GM12878 (cell line): ENCODE data around the gene IL1RAPL1. TPM values are rescaled to one million over a fixed set of nuclear protein-coding genes. Genes with fewer than 3 reads are reported as not detected.

ENCODE experiments used
- ATAC-seq: fragments of 200-7000 bp; cut with Tn5 transposase; 3 replicates; pipeline ENCODE4 v1.9.1; 2020; ENCODE audit warnings: mild to moderate bottlenecking, moderate library complexity
- BruUV-seq: library from RNA; stranded (reverse); fragments of 400-500 nt; replicated peaks from 2 replicates; lab custom pipeline; 2021; lab: Mats Ljungman, UMichigan
- CTCF ChIA-PET: fragments of 300-600 bp; sonication (Branson Sonifier 250); formaldehyde crosslinking; extraction: SDS; loops from one replicate; lab custom pipeline; 2021; ENCODE audit warnings: inconsistent platforms; lab: Yijun Ruan, JAX
- POLR2A ChIA-PET: fragments of 350-600 bp; formaldehyde crosslinking; extraction: SDS; loops from one replicate; lab custom pipeline; 2021; ENCODE audit warnings: inconsistent platforms; lab: Charles Lee
- RAD21 ChIA-PET: fragments of 300-600 bp; sonication (Branson Sonifier 250); formaldehyde crosslinking; loops from one replicate; lab custom pipeline; 2023; ENCODE audit warnings: antibody characterized with exemption; ENCODE audit not compliant: unreplicated experiment; lab: Charles Lee
- SMC1A ChIA-PET: fragments of 300-600 bp; sonication (Branson Sonifier 250); formaldehyde crosslinking; loops from one replicate; lab custom pipeline; 2023; ENCODE audit not compliant: unreplicated experiment, uncharacterized antibody; lab: Charles Lee
- DNase-seq: peaks from one replicate; pipeline ENCODE4 v3.0.0-alpha.2; 2011; ENCODE audit warnings: low read depth, low spot score
- FAIRE-seq: peaks from 3 replicates; lab custom pipeline; 2011; peaks lifted over from hg19 to GRCh38; lab: Jason Lieb, UNC
- H2AFZ ChIP-seq: 2 replicates; pipeline ENCODE4 v1.6.0; 2011; ENCODE audit warnings: low read depth, low read length, control low read depth; ENCODE audit not compliant: control insufficient read depth
- H3K27ac ChIP-seq: 2 replicates; pipeline ENCODE4 v1.5.1; 2011; ENCODE audit warnings: control low read depth; ENCODE audit not compliant: control insufficient read depth, insufficient read depth
- H3K27me3 ChIP-seq, 2 experiments: replicated peaks in 1 of 2; 2 replicates each; pipeline versions ENCODE4 v1.6.0 to v1.6.1; 2011; ENCODE audit warnings: low read length in 1 of 2; ENCODE audit not compliant: control insufficient read depth in 2 of 2, insufficient read depth in 2 of 2
- H3K36me3 ChIP-seq, 2 experiments: 2 replicates each; pipeline ENCODE4 v1.5.1; 2011; ENCODE audit warnings: low read length in 1 of 2; ENCODE audit not compliant: control insufficient read depth in 2 of 2, insufficient read depth in 2 of 2
- H3K4me1 ChIP-seq: 2 replicates; pipeline ENCODE4 v1.6.1; 2011; ENCODE audit warnings: mild to moderate bottlenecking, low read length, moderate library complexity, mixed read lengths; ENCODE audit not compliant: control insufficient read depth, insufficient read depth
- H3K4me2 ChIP-seq: 2 replicates; pipeline ENCODE4 v1.6.0; 2011; ENCODE audit warnings: control low read depth; ENCODE audit not compliant: control insufficient read depth, insufficient read depth
- H3K4me3 ChIP-seq: fragments of 200-600 bp; sonication (generic); 2 replicates; pipeline ENCODE4 v1.5.1; 2016
- H3K79me2 ChIP-seq: 2 replicates; pipeline ENCODE4 v1.6.0; 2011; ENCODE audit warnings: low read length; ENCODE audit not compliant: control insufficient read depth, insufficient read depth
- H3K9ac ChIP-seq: 2 replicates; pipeline ENCODE4 v1.8.0; 2011; ENCODE audit warnings: low read length, control low read depth, mixed read lengths; ENCODE audit not compliant: control insufficient read depth, insufficient read depth
- H3K9me3 ChIP-seq: replicated peaks from 3 replicates; pipeline ENCODE4 v1.5.1; 2011; ENCODE audit warnings: mild to moderate bottlenecking, low read length; ENCODE audit not compliant: control insufficient read depth, insufficient read depth
- H4K20me1 ChIP-seq: 2 replicates; pipeline ENCODE4 v1.6.0; 2011; ENCODE audit not compliant: control insufficient read depth, insufficient read depth
- CEBPB ChIP-seq, 2 experiments: fragments of 150-350 bp in 1 of 2; IDR thresholded peaks; 2 replicates each; pipeline ENCODE4 v1.6.1; 2012 to 2014; ENCODE audit warnings: low read depth in 2 of 2, low read length in 2 of 2, borderline replicate concordance in 1 of 2, inconsistent platforms in 1 of 2
- E2F8 ChIP-seq: fragments of 450-650 bp; IDR thresholded peaks from 2 replicates; pipeline ENCODE4 v1.6.1; 2018; ENCODE audit warnings: mild to moderate bottlenecking, low read depth, moderate library complexity; ENCODE audit not compliant: partially characterized antibody
- HDGF ChIP-seq: fragments of 450-650 bp; IDR thresholded peaks from 2 replicates; pipeline ENCODE4 v1.6.1; 2016; ENCODE audit warnings: antibody characterized with exemption
- IKZF2 ChIP-seq, 2 experiments: fragments of 450-650 bp; IDR thresholded peaks; 2 replicates each; pipeline ENCODE4 v1.6.1; 2017; ENCODE audit warnings: mild to moderate bottlenecking in 2 of 2, moderate library complexity in 2 of 2
- NBN ChIP-seq: fragments of 450-650 bp; IDR thresholded peaks from 2 replicates; pipeline ENCODE4 v1.6.1; 2016
- NFYB ChIP-seq: IDR thresholded peaks from 2 replicates; pipeline ENCODE4 v1.6.1; 2011; ENCODE audit warnings: low read depth, mild to moderate bottlenecking, low read length, improper control_type of control experiment, moderate library complexity; ENCODE audit not compliant: insufficient read depth
- POLR2A ChIP-seq: IDR thresholded peaks from 2 replicates; pipeline ENCODE4 v1.6.1; 2011; ENCODE audit warnings: low read depth, mild to moderate bottlenecking, low read length
- POLR2AphosphoS2 ChIP-seq: IDR thresholded peaks from 2 replicates; pipeline ENCODE4 v1.6.1; 2011; ENCODE audit warnings: low read depth, mild to moderate bottlenecking, low read length, improper control_type of control experiment, moderate library complexity
- REST ChIP-seq: IDR thresholded peaks from 2 replicates; pipeline ENCODE4 v1.6.1; 2012; ENCODE audit warnings: mild to moderate bottlenecking, low read depth, low read length
- SIX5 ChIP-seq: IDR thresholded peaks from 2 replicates; pipeline ENCODE4 v1.6.1; 2011; ENCODE audit warnings: mild to moderate bottlenecking, low read depth, low read length, moderate library complexity; ENCODE audit not compliant: severe bottlenecking
- SP1 ChIP-seq: IDR thresholded peaks from one replicate; pipeline ENCODE4 v1.6.1; 2011; ENCODE audit warnings: low read depth, low read length
- SREBF2 ChIP-seq: IDR thresholded peaks from 2 replicates; pipeline ENCODE4 v1.6.1; 2012; ENCODE audit warnings: mild to moderate bottlenecking, low read length
- TCF12 ChIP-seq: IDR thresholded peaks from 2 replicates; pipeline ENCODE4 v1.6.1; 2011; ENCODE audit warnings: low read depth, mild to moderate bottlenecking, low read length
- ZZZ3 ChIP-seq: IDR thresholded peaks from 2 replicates; pipeline ENCODE4 v1.6.1; 2011; ENCODE audit warnings: low read depth; ENCODE audit not compliant: control insufficient read depth, insufficient read length
- WGBS: methylation state at CpG from one replicate; pipeline ENCODE4 v1.1.6; 2016; ENCODE audit warnings: low lambda C conversion rate; ENCODE audit not compliant: insufficient replicate concordance, insufficient coverage; ENCODE audit errors: missing lambda C conversion rate; 5-methylcytosine and 5-hydroxymethylcytosine counted together
- in situ Hi-C: fragments of 300-500 bp; cut with MboI; formaldehyde crosslinking; loops from 9 replicates; pipeline ENCODE4 v1.14.3; 2018; ENCODE audit warnings: mixed read lengths
- intact Hi-C: fragments of 100-400 bp; cut with micrococcal nuclease; formaldehyde crosslinking; loops from one replicate; pipeline ENCODE4 v1.14.2; 2022; ENCODE audit not compliant: unreplicated experiment
- polyA plus RNA-seq, 11 experiments: library from polyadenylated mRNA; depleted of rRNA in 4 of 11; unstranded in 6 of 11; stranded (reverse) in 5 of 11; fragments of >200 nt; fragmentation: Nextera tagmentation in 4 of 11; fragmentation: Illumina TruSeq in 1 of 11; extraction: Ambion mirVana in 4 of 11; extraction: Trizol in 1 of 11; gene quantifications; 1 replicate in 1 of 11; 2 replicates in 10 of 11; pipeline versions ENCODE4 v1.2.1 to v1.2.3, GENCODE V29; 2011 to 2016; ENCODE audit warnings: inconsistent platforms in 2 of 11, missing spikeins in 2 of 11, low read depth in 1 of 11
- total RNA-seq, 4 experiments: library from RNA; depleted of rRNA in 3 of 4; stranded (reverse); fragments of >200 nt in 3 of 4; fragmentation: Illumina TruSeq in 1 of 4; extraction: Trizol in 1 of 4; gene quantifications; 2 replicates each; pipeline versions ENCODE4 v1.2.1 to v1.2.3, GENCODE V29; 2013 to 2021
- TF ChIP-seq, protein P1 (sequence below): fragments of 450-650 bp; IDR thresholded peaks from 2 replicates; pipeline ENCODE4 v1.6.1; 2018; ENCODE audit warnings: borderline replicate concordance, mild to moderate bottlenecking; ENCODE audit not compliant: partially characterized antibody

IL1RAPL1 gene
- total and polyA plus RNA-seq, 10 of the 15 experiments (the other 5 are each of a cell fraction or from before 2014, with no cell fraction given) = not detected

- no peak overlapping the region for H3K4me3 ChIP-seq
- in situ Hi-C loops (no loop called here), intact Hi-C loops (no loop called here)
- ATAC-seq (no peak), DNase-seq (no peak), FAIRE-seq (no peak)
- H4K20me1 ChIP-seq = no peaks in the 10 kb centered on the region
- SMC1A ChIA-PET = no interaction called here
- H3K9ac ChIP-seq = no peak overlapping the region
- no peak overlapping the region for H3K27ac ChIP-seq
- no peaks in the 10 kb centered on the region for H3K9me3 ChIP-seq
- H2AFZ ChIP-seq = no peak overlapping the region
- BruUV-seq = no TSS peak
- H3K4me2 ChIP-seq = no peak overlapping the region
- RAD21 ChIA-PET = no interaction called here
- 0% methylated on average over 1 of the region's 1 CpG for WGBS
- H3K4me1 ChIP-seq = no peaks in the 10 kb centered on the region
- CTCF ChIA-PET = no interaction called here
- POLR2A ChIA-PET = no interaction called here
- no peaks in the 10 kb centered on the region for H3K79me2 ChIP-seq
- H3K36me3 ChIP-seq = no peaks in the 10 kb centered on the region
- H3K27me3 ChIP-seq = no peaks in the 10 kb centered on the region
- TF ChIP-seq POLR2A (no peak), NBN (no peak), TCF12 (no peak), HDGF (no peak), E2F8 (no peak), NFYB (no peak), POLR2AphosphoS2 (no peak), SREBF2 (no peak), SIX5 (no peak), REST (no peak), IKZF2 (IDR thresholded peaks at IDR 0.05) (no peak), CEBPB (IDR thresholded peaks at IDR 0.05; ENCODE audit: borderline replicate concordance in 1 of 2, low read depth in 2 of 2, low read length in 2 of 2) (no peak), ZZZ3 (no peak), SP1 (no peak)
- TF ChIP-seq, protein P1, sequence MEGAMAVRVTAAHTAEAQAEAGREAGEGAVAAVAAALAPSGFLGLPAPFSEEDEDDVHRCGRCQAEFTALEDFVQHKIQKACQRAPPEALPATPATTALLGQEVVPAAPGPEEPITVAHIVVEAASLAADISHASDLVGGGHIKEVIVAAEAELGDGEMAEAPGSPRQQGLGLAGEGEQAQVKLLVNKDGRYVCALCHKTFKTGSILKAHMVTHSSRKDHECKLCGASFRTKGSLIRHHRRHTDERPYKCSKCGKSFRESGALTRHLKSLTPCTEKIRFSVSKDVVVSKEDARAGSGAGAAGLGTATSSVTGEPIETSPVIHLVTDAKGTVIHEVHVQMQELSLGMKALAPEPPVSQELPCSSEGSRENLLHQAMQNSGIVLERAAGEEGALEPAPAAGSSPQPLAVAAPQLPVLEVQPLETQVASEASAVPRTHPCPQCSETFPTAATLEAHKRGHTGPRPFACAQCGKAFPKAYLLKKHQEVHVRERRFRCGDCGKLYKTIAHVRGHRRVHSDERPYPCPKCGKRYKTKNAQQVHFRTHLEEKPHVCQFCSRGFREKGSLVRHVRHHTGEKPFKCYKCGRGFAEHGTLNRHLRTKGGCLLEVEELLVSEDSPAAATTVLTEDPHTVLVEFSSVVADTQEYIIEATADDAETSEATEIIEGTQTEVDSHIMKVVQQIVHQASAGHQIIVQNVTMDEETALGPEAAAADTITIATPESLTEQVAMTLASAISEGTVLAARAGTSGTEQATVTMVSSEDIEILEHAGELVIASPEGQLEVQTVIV = no peak
These were observed 410.6 kb downstream of the IL1RAPL1 start for GRCh38 chrX:28997706-28998463.
